ENCODE data around the gene BORCS5. TPM values are rescaled to one million over a fixed set of nuclear protein-coding genes. Genes with fewer than 3 reads are reported as not detected.

Gene BORCS5
- total RNA-seq, 1 donor = 6.9 TPM

- peak; percentile 21 for DNase-seq (ENCODE audit: low read depth)
- H3K4me3 ChIP-seq (ENCODE audit: low read depth, low read length) = no peak overlapping the region
- no peak for TF ChIP-seq CTCF (IDR thresholded peaks at IDR 0.05; ENCODE audit: insufficient read depth, low read depth, low read length)
Observed at GRCh38 chr12:12365931-12366431, 9.1 kb downstream of the BORCS5 start.

- TF ChIP-seq CTCF (IDR thresholded peaks at IDR 0.05; ENCODE audit: insufficient read depth, low read depth, low read length) = no peak
- no peak for DNase-seq (ENCODE audit: low read depth)
- no peak overlapping the region for H3K4me3 ChIP-seq (ENCODE audit: low read depth, low read length)
Observed at GRCh38 chr12:12366701-12367481, 10.0 kb downstream of the BORCS5 start.

- TF ChIP-seq CTCF (IDR thresholded peaks at IDR 0.05; ENCODE audit: insufficient read depth, low read depth, low read length) = no peak
- no peak overlapping the region for H3K4me3 ChIP-seq (ENCODE audit: low read depth, low read length)
- no peak for DNase-seq (ENCODE audit: low read depth)
Observed at GRCh38 chr12:12367482-12367998, 10.7 kb downstream of the BORCS5 start.

GRCh38 chr12:12372946-12373722 is 16.3 kb downstream of the BORCS5 start:
- H3K4me3 ChIP-seq (ENCODE audit: low read depth, low read length) = no peak overlapping the region
- TF ChIP-seq CTCF (IDR thresholded peaks at IDR 0.05; ENCODE audit: insufficient read depth, low read depth, low read length) = no peak
- no peak for DNase-seq (ENCODE audit: low read depth)

GRCh38 chr12:12376646-12377448 is 20.0 kb downstream of the BORCS5 start:
- H3K4me3 ChIP-seq (ENCODE audit: low read depth, low read length) = no peak overlapping the region
- peak; percentile 86 for DNase-seq (ENCODE audit: low read depth)
- peak; percentile 63 for TF ChIP-seq CTCF (IDR thresholded peaks at IDR 0.05; ENCODE audit: insufficient read depth, low read depth, low read length)

GRCh38 chr12:12378616-12379015 is 21.7 kb downstream of the BORCS5 start:
- DNase-seq (ENCODE audit: low read depth) = no peak
- no peak for TF ChIP-seq CTCF (IDR thresholded peaks at IDR 0.05; ENCODE audit: insufficient read depth, low read depth, low read length)
- no peak overlapping the region for H3K4me3 ChIP-seq (ENCODE audit: low read depth, low read length)

All from fibroblast of villous mesenchyme (primary cell).